Activated CD4-positive, alpha-beta T cell treated with anti-CD3 and anti-CD28 coated beads, Interleukin-2, amount 10 ng/mL, durations not matched to agents 24 days and 14 days (primary cell): ENCODE results near the gene RGMB. TPM values are rescaled to one million over a fixed set of nuclear protein-coding genes. Genes with fewer than 3 reads are reported as not detected.

Experiments
- DNase-seq: peaks from one replicate; pipeline ENCODE4 v3.0.0; 2022
- H3K27ac Mint-ChIP-seq: one replicate; pipeline ENCODE4 v1.8.0; 2022; ENCODE audit warnings: mild to moderate bottlenecking, mixed read lengths
- H3K27me3 Mint-ChIP-seq: one replicate; pipeline ENCODE4 v1.8.0; 2022; ENCODE audit warnings: mixed read lengths
- H3K36me3 Mint-ChIP-seq: one replicate; pipeline ENCODE4 v1.8.0; 2022; ENCODE audit warnings: low read depth, mild to moderate bottlenecking, mixed read lengths
- H3K4me1 Mint-ChIP-seq: one replicate; pipeline ENCODE4 v1.8.0; 2021; ENCODE audit warnings: mixed read lengths
- H3K4me3 Mint-ChIP-seq: one replicate; pipeline ENCODE4 v1.8.0; 2022; ENCODE audit warnings: mild to moderate bottlenecking, moderate library complexity, mixed read lengths
- H3K9me3 Mint-ChIP-seq: one replicate; pipeline ENCODE4 v1.8.0; 2021; ENCODE audit warnings: mixed read lengths
- intact Hi-C: fragments of 100-400 bp; cut with micrococcal nuclease; formaldehyde crosslinking; loops from one replicate; pipeline ENCODE4 v1.15.1; 2023
- total RNA-seq: library from RNA; stranded (reverse); gene quantifications from 2 replicates; pipeline ENCODE4 v1.2.3, GENCODE V29; 2022

RGMB gene
- total RNA-seq, 1 donor from 2014 or later = 0.35 TPM

- Mint-ChIP-seq H3K4me3 (no peak overlapping the region), H3K9me3 (no peaks in the 10 kb centered on the region), H3K27me3 (peaks cover 4% of the 10 kb centered on the region), H3K36me3 (no peaks in the 10 kb centered on the region), H3K4me1 (no peaks in the 10 kb centered on the region), H3K27ac (no peak overlapping the region)
- DNase-seq = no peak
- intact Hi-C loops = no loop called here
These were observed 10.9 kb downstream of the RGMB start for GRCh38 chr5:98784411-98784810.

- Mint-ChIP-seq H3K36me3 (no peaks in the 10 kb centered on the region), H3K9me3 (no peaks in the 10 kb centered on the region), H3K4me1 (no peaks in the 10 kb centered on the region), H3K27ac (no peak overlapping the region), H3K4me3 (no peak overlapping the region), H3K27me3 (peaks cover 5% of the 10 kb centered on the region)
- intact Hi-C loops = no loop called here
- no peak for DNase-seq
These were observed 11.8 kb downstream of the RGMB start for GRCh38 chr5:98785244-98785643.

- H3K4me3 Mint-ChIP-seq = no peak overlapping the region
- H3K27me3 Mint-ChIP-seq = peaks cover 6% of the 10 kb centered on the region
- intact Hi-C loops = no loop called here
- H3K9me3 Mint-ChIP-seq = no peaks in the 10 kb centered on the region
- H3K4me1 Mint-ChIP-seq = no peaks in the 10 kb centered on the region
- DNase-seq = no peak
- H3K36me3 Mint-ChIP-seq = no peaks in the 10 kb centered on the region
- no peak overlapping the region for H3K27ac Mint-ChIP-seq
These were observed 12.9 kb downstream of the RGMB start for GRCh38 chr5:98786191-98786853.

GRCh38 chr5:98787131-98787719 lies 13.8 kb downstream of the RGMB start:
- Mint-ChIP-seq H3K4me1 (no peaks in the 10 kb centered on the region), H3K9me3 (no peaks in the 10 kb centered on the region), H3K27ac (no peak overlapping the region), H3K36me3 (no peaks in the 10 kb centered on the region), H3K27me3 (peaks cover 4% of the 10 kb centered on the region), H3K4me3 (no peak overlapping the region)
- intact Hi-C loops = no loop called here
- no peak for DNase-seq

DNA sequence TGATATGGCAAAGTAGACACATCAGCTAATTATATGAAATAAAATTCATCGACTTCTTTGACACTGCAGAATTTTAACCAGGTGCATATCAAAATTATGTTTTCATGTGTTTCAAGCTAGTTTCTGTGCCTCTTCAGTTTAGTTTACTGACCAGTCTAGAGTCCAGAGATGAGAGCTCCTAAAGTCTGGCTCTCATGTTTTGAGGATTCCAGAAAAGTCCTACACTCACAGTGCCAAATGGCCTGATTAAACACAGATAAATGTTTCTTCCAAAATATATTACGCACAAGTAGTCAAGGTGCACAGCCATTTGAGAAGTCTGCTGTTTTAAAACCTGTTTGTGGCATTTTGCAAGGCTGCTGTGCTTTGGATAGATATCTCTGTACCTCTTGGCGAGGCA lies 15.6 kb downstream of the RGMB start:
- Mint-ChIP-seq H3K4me3 (no peak overlapping the region), H3K4me1 (no peaks in the 10 kb centered on the region), H3K27me3 (peaks cover 4% of the 10 kb centered on the region), H3K27ac (no peak overlapping the region), H3K9me3 (no peaks in the 10 kb centered on the region), H3K36me3 (no peaks in the 10 kb centered on the region)
- DNase-seq = no peak
- intact Hi-C loops = no loop called here

GRCh38 chr5:98791001-98791519 lies 17.6 kb downstream of the RGMB start:
- Mint-ChIP-seq H3K4me1 (no peaks in the 10 kb centered on the region), H3K27ac (no peak overlapping the region), H3K27me3 (peaks cover 4% of the 10 kb centered on the region), H3K4me3 (no peak overlapping the region), H3K36me3 (no peaks in the 10 kb centered on the region), H3K9me3 (no peaks in the 10 kb centered on the region)
- no peak for DNase-seq
- intact Hi-C loops = loop anchor here (5.0 kb wide), 1 partner anchor 1344 kb away; no protein-coding TSS in a partner anchor

DNA sequence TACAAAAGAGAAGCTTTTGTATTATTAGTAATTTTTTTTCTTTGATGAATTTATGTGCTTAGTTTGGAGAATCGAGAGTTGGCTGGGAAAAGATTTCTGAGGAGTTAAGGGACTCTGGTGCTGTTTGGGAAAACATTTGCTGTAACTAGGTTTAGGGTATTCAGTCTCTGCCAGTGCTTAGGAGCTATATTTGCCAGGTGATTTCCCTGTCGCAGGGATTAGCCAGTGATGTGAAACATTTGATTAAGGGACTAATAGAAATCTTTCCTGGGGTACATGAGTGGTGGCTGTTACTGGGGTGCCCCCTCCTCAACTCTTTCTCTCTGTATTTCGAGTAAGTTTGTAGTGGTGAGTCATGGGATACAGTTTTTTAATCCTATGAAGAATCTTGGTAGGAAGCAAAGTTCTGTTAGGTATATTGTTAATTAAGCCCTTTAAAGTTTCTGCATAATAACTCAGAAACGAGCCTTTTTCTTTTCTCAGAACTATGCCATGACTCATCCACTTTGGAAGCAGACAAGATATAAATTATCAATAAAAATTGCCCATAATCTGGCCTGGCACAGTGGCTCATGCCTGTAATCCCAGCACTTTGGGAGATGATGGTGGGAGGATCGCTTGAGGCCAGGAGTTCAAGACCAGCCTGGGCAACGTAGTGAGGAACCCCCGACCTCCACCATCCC lies 18.6 kb downstream of the RGMB start:
- Mint-ChIP-seq H3K4me1 (peaks cover 2% of the 10 kb centered on the region), H3K27ac (no peak overlapping the region), H3K27me3 (peaks cover 4% of the 10 kb centered on the region), H3K36me3 (no peaks in the 10 kb centered on the region), H3K4me3 (no peak overlapping the region), H3K9me3 (no peaks in the 10 kb centered on the region)
- DNase-seq = no peak
- intact Hi-C loops = loop anchor here (5.0 kb wide), 1 partner anchor 1345 kb away; no protein-coding TSS in a partner anchor

- intact Hi-C loops = loop anchor here (5.0 kb wide), 1 partner anchor 1346 kb away; no protein-coding TSS in a partner anchor
- H3K4me3 Mint-ChIP-seq = no peak overlapping the region
- no peak overlapping the region for H3K27ac Mint-ChIP-seq
- peaks cover 4% of the 10 kb centered on the region for H3K27me3 Mint-ChIP-seq
- H3K36me3 Mint-ChIP-seq = no peaks in the 10 kb centered on the region
- DNase-seq = no peak
- H3K9me3 Mint-ChIP-seq = no peaks in the 10 kb centered on the region
- H3K4me1 Mint-ChIP-seq = peaks cover 2% of the 10 kb centered on the region
These were observed 19.8 kb downstream of the RGMB start for GRCh38 chr5:98793223-98793622.

DNA sequence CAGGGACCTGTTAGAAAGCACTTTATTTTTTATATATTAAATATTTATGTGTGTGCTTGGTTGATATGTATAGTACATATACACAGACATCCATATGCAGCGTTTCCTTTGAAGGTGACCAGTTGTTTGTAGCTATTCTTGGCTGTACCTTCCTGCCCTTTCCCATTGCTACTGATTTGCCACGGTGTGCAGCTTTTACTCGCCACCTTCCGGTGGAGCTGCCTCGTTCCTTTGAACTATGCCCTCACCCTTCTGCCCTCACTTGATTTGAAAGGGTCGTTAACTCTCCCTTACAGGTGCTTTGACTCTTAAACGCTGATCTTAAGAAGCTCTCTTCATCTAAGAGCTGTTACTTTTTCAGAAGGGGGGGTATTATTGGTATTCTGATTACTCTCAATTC lies 20.5 kb downstream of the RGMB start:
- Mint-ChIP-seq H3K9me3 (no peaks in the 10 kb centered on the region), H3K4me1 (peaks cover 2% of the 10 kb centered on the region), H3K36me3 (no peaks in the 10 kb centered on the region), H3K27ac (no peak overlapping the region), H3K27me3 (peaks cover 5% of the 10 kb centered on the region), H3K4me3 (no peak overlapping the region)
- intact Hi-C loops = loop anchor here (5.0 kb wide), 1 partner anchor 1347 kb away; no protein-coding TSS in a partner anchor
- DNase-seq = no peak

DNA sequence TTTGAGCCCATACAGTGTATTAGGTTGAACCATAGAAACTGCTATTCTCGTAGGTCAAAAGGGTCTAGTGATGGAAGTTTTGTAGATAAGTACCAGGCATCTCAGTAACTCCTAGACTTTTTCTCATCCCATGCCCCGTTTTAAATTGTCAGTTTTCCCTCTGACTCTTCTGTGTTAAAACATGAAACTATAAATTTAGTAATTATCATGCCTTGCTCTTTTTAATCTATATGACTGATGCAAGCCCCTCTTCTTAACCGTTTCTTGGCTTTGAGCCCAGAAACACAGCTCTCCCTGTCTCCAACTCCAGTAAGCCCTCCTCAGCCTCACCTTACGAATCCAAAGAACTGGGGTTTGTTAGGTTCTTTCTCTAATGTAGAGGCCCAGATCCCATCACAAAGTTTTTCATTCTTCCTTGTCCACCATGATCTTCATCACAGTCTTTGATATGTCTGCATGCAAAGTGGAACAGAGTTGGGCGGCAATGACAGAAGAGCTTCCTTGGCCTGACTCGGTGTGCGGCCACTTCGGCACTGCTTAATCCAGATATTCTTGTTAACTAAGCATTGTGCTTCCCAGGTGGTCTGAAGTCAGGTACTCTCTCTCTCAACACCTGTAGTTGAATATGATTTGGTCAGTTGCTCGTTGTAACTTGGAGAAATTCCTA lies 21.1 kb downstream of the RGMB start:
- Mint-ChIP-seq H3K4me1 (peaks cover 2% of the 10 kb centered on the region), H3K27ac (no peak overlapping the region), H3K27me3 (peaks cover 6% of the 10 kb centered on the region), H3K4me3 (no peak overlapping the region), H3K9me3 (no peaks in the 10 kb centered on the region), H3K36me3 (no peaks in the 10 kb centered on the region)
- DNase-seq = no peak
- intact Hi-C loops = loop anchor here (5.0 kb wide), 1 partner anchor 1347 kb away; no protein-coding TSS in a partner anchor

DNA sequence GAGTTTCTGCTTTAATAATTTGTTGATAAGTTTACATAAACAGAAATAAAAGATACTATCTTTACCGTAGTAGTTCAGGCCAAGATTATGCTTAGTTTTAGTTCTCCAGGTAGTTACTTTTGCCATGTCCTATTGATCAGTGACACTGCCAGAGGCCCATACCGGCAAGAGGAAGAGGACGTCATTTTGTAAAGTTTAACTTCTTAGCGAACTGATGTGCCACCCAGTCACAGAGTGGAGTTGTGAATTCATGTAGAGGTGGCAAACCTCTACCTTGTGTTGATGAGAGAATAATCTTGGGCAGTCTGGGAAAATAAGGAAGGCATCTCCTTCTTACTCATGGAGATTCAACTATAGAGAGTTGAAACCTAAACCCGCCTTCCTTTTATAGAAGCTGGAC lies 21.8 kb downstream of the RGMB start:
- DNase-seq = no peak
- Mint-ChIP-seq H3K9me3 (no peaks in the 10 kb centered on the region), H3K27ac (no peak overlapping the region), H3K4me1 (peaks cover 2% of the 10 kb centered on the region), H3K4me3 (no peak overlapping the region), H3K36me3 (no peaks in the 10 kb centered on the region), H3K27me3 (peaks cover 5% of the 10 kb centered on the region)
- intact Hi-C loops = no loop called here

DNA sequence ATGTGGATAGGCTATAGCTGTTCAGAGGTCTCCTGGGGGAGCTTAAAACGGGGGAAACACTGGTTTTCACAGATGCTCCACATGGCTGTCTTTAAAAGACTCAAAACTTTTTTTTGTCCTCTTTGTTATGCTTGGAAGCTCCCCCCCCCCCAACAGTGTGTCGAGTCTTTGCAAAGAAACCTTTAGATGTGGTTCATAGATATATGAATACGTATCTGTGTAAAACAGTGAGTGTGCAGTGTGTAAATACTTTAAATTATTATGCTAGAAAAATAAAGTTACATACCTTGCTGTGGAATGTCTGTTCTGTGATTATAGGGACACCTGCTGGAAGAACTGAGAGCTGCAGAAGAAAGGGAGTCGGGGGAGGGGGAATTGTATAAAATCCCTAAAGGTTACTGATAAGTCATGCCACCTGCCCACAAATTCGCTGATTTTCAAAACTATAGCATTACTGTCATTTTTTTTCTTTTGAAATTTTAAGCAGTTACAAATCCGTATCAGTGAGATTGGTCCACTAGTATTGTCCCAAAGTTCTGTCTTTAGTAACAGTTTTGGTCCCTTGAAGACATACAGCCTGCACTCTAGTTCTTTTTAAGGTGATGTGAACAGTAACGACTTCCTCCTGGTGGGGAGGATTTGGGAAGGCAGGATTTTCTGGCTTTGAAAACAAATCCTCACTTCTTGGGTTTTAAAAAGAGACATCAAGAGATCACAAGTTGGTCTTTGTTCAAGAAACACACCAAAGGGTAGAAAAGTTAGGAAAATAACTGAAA lies 22.9 kb downstream of the RGMB start:
- Mint-ChIP-seq H3K27ac (no peak overlapping the region), H3K4me1 (peaks cover 2% of the 10 kb centered on the region)
- intact Hi-C loops = loop anchor here (2.0 kb wide), 1 partner anchor 22 kb away; no protein-coding TSS in a partner anchor

DNA sequence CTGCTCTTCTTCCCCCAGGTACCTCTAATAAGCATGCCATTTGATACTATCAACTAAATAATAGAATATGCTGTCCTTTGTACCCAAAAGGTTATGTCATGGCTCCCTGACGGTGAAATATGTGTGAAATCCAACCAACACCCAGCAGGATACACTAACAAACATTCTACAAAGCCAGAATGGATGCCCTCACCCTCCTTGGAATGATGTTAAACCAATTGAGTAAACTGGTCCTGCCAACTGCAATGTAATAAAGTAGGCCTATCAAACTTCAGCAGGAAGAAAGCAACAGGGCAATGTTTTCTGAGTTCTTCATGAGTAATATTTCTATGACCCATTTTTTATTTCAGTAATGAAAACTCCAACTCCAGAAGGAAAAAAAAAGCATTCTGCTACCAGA lies 24.9 kb downstream of the RGMB start:
- Mint-ChIP-seq H3K9me3 (no peaks in the 10 kb centered on the region), H3K27me3 (peaks cover 8% of the 10 kb centered on the region), H3K4me3 (no peak overlapping the region), H3K27ac (no peak overlapping the region), H3K4me1 (peaks cover 2% of the 10 kb centered on the region), H3K36me3 (no peaks in the 10 kb centered on the region)
- intact Hi-C loops = no loop called here
- DNase-seq = no peak

More for the DNA sequence above, 22.9 kb downstream of the RGMB start:
- Mint-ChIP-seq H3K36me3 (no peaks in the 10 kb centered on the region), H3K27me3 (peaks cover 4% of the 10 kb centered on the region), H3K4me3 (no peak overlapping the region), H3K9me3 (no peaks in the 10 kb centered on the region)
- peak; percentile 82 for DNase-seq
